Cardiac muscle cell (in vitro differentiated cells and primary cell): ENCODE results near the gene OR1N2. TPM values are rescaled to one million over a fixed set of nuclear protein-coding genes. Genes with fewer than 3 reads are reported as not detected.

ENCODE experiments used
- DNase-seq, 2 donors: peaks; one replicate each; pipeline versions ENCODE4 v3.0.0 to v3.0.0-alpha.2; 2010 to 2017; ENCODE audit warnings: low read depth in 1 of 2, low spot score in 1 of 2
- H3K27ac ChIP-seq: fragments of 200-600 bp; sonication (generic); 2 replicates; pipeline ENCODE4 v1.5.1; 2016
- H3K27me3 ChIP-seq: fragments of 200-600 bp; sonication (generic); 2 replicates; pipeline ENCODE4 v1.6.0; 2016; ENCODE audit warnings: control low read depth
- H3K36me3 ChIP-seq: fragments of 200-600 bp; sonication (generic); 2 replicates; pipeline ENCODE4 v1.5.1; 2016; ENCODE audit warnings: control low read depth
- H3K4me1 ChIP-seq: fragments of 200-600 bp; sonication (generic); 2 replicates; pipeline ENCODE4 v1.8.1; 2017; ENCODE audit warnings: low read depth, mild to moderate bottlenecking, mixed run types
- H3K4me3 ChIP-seq: fragments of 200-600 bp; sonication (generic); 2 replicates; pipeline ENCODE4 v1.5.1; 2016; ENCODE audit warnings: mild to moderate bottlenecking
- H3K9me3 ChIP-seq: fragments of 200-600 bp; sonication (generic); 2 replicates; pipeline ENCODE4 v1.5.1; 2017; ENCODE audit warnings: low read depth, mild to moderate bottlenecking, control low read depth
- CTCF ChIP-seq: IDR thresholded peaks from 2 replicates; pipeline ENCODE4 v1.5.1; 2012; ENCODE audit warnings: low read depth, mild to moderate bottlenecking, low read length
- polyA plus RNA-seq: library from polyadenylated mRNA; unstranded; fragments of >200 nt; fragmentation: Nextera tagmentation; extraction: Ambion mirVana; gene quantifications from 2 replicates; pipeline ENCODE4 v1.2.1, GENCODE V29; 2016
- total RNA-seq: library from RNA; depleted of rRNA; stranded (reverse); fragments of >200 nt; gene quantifications from 2 replicates; pipeline ENCODE4 v1.2.3, GENCODE V29; 2016

The OR1N2 gene
- total and polyA plus RNA-seq, 2 experiments from 2014 or later = not detected

- Histone ChIP-seq H3K27me3 (no peaks in the 10 kb centered on the region), H3K4me3 (no peak overlapping the region), H3K4me1 (no peaks in the 10 kb centered on the region), H3K27ac (no peak overlapping the region), H3K9me3 (no peaks in the 10 kb centered on the region), H3K36me3 (no peaks in the 10 kb centered on the region)
- no peak for DNase-seq
- TF ChIP-seq CTCF = no peak
Observed at GRCh38 chr9:122551371-122551770, 1.5 kb upstream of the OR1N2 start.

GRCh38 chr9:122561446-122561845 lies 8.5 kb downstream of the OR1N2 start:
- Histone ChIP-seq H3K4me1 (no peaks in the 10 kb centered on the region), H3K36me3 (no peaks in the 10 kb centered on the region), H3K27ac (no peak overlapping the region), H3K9me3 (no peaks in the 10 kb centered on the region), H3K4me3 (no peak overlapping the region), H3K27me3 (no peaks in the 10 kb centered on the region)
- DNase-seq = no peak
- TF ChIP-seq CTCF = no peak

GRCh38 chr9:122562134-122562760 lies 9.3 kb downstream of the OR1N2 start:
- Histone ChIP-seq H3K36me3 (no peaks in the 10 kb centered on the region), H3K27ac (no peak overlapping the region), H3K4me3 (no peak overlapping the region), H3K27me3 (no peaks in the 10 kb centered on the region), H3K4me1 (no peaks in the 10 kb centered on the region), H3K9me3 (no peaks in the 10 kb centered on the region)
- DNase-seq = no peak
- TF ChIP-seq CTCF = no peak

- Histone ChIP-seq H3K27ac (no peak overlapping the region), H3K4me1 (no peaks in the 10 kb centered on the region), H3K27me3 (no peaks in the 10 kb centered on the region), H3K4me3 (no peak overlapping the region), H3K36me3 (no peaks in the 10 kb centered on the region), H3K9me3 (no peaks in the 10 kb centered on the region)
- DNase-seq = no peak
- TF ChIP-seq CTCF = no peak
Observed at GRCh38 chr9:122567901-122568300, 15.0 kb downstream of the OR1N2 start.

- Histone ChIP-seq H3K4me1 (no peaks in the 10 kb centered on the region), H3K27ac (no peak overlapping the region), H3K36me3 (no peaks in the 10 kb centered on the region), H3K27me3 (no peaks in the 10 kb centered on the region), H3K9me3 (no peaks in the 10 kb centered on the region), H3K4me3 (no peak overlapping the region)
- DNase-seq = no peak
- TF ChIP-seq CTCF = no peak
Observed at GRCh38 chr9:122572456-122572855, 19.5 kb downstream of the OR1N2 start.
